ENCODE results near the gene ALDH4A1. TPM values are rescaled to one million over a fixed set of nuclear protein-coding genes. Genes with fewer than 3 reads are reported as not detected.
"Not testable (repeated sequence)": the region's sequence is repeated elsewhere in the genome, so short reads cannot be mapped to it uniquely, and the experiment has no call there.

Gene ALDH4A1
- total RNA-seq, 3 donors from 2014 or later: 2.7 to 7.7 (median 5.6) TPM

GRCh38 chr1:18852501-18852900, 49.9 kb downstream of the ALDH4A1 start:
- H3K4me1 ChIP-seq (ENCODE audit: low read depth): no peaks in the 10 kb centered on the region
- TF ChIP-seq, protein P1, sequence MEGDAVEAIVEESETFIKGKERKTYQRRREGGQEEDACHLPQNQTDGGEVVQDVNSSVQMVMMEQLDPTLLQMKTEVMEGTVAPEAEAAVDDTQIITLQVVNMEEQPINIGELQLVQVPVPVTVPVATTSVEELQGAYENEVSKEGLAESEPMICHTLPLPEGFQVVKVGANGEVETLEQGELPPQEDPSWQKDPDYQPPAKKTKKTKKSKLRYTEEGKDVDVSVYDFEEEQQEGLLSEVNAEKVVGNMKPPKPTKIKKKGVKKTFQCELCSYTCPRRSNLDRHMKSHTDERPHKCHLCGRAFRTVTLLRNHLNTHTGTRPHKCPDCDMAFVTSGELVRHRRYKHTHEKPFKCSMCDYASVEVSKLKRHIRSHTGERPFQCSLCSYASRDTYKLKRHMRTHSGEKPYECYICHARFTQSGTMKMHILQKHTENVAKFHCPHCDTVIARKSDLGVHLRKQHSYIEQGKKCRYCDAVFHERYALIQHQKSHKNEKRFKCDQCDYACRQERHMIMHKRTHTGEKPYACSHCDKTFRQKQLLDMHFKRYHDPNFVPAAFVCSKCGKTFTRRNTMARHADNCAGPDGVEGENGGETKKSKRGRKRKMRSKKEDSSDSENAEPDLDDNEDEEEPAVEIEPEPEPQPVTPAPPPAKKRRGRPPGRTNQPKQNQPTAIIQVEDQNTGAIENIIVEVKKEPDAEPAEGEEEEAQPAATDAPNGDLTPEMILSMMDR (IDR thresholded peaks at IDR 0.05): no peak
- no peak for ATAC-seq
- no peaks in the 10 kb centered on the region for H3K36me3 ChIP-seq (ENCODE audit: low read depth)
- H3K9me3 ChIP-seq: no peaks in the 10 kb centered on the region
- no peak overlapping the region for H3K4me3 ChIP-seq
- DNase-seq: no peak
- intact Hi-C loops (cut with DNase I, micrococcal nuclease): no loop called here

- no peaks in the 10 kb centered on the region for H3K36me3 ChIP-seq (ENCODE audit: low read depth)
- no peaks in the 10 kb centered on the region for H3K4me1 ChIP-seq (ENCODE audit: low read depth)
- ATAC-seq (no peak), DNase-seq (no peak)
- TF ChIP-seq, protein P1 (IDR thresholded peaks at IDR 0.05): no peak
- H3K4me3 ChIP-seq: no peak overlapping the region
- no peaks in the 10 kb centered on the region for H3K9me3 ChIP-seq
- intact Hi-C loops (cut with DNase I, micrococcal nuclease): no loop called here
Measured at GRCh38 chr1:18849261-18849711, 53.1 kb downstream of the ALDH4A1 start.

- DNase-seq; H3K4me3 ChIP-seq; H3K4me1 ChIP-seq (ENCODE audit: low read depth); H3K9me3 ChIP-seq; ATAC-seq; H3K36me3 ChIP-seq (ENCODE audit: low read depth); intact Hi-C loops (cut with DNase I, micrococcal nuclease): not testable (repeated sequence)
Measured at GRCh38 chr1:18847723-18848122, 54.6 kb downstream of the ALDH4A1 start.

DNA sequence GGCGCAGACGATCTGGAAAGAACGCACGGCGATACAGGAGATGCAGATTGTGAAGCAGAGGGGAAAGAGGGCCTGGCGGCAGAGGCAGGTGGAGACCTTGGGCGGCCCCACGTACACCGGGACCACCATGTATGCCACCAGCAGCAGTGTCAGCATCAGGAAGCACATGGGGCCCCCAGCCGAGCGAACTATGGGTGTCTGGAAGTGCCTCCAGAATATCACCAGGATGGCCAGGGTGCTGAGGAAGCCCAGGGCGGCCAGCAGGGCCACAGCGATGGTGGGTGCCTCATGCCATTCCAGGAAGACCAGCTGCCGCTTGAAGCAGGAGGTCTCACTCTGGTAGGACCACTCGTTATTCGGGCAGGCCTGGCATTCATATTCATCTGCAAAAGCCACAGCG, 62.2 kb downstream of the ALDH4A1 start:
- intact Hi-C loops (cut with DNase I, micrococcal nuclease): no loop called here
- Histone ChIP-seq H3K4me1 (ENCODE audit: low read depth) (no peaks in the 10 kb centered on the region), H3K36me3 (ENCODE audit: low read depth) (no peaks in the 10 kb centered on the region), H3K9me3 (no peaks in the 10 kb centered on the region), H3K4me3 (no peak overlapping the region)
- DNase-seq: no peak
- no peak for ATAC-seq
- TF ChIP-seq, protein P1 (IDR thresholded peaks at IDR 0.05): no peak

GRCh38 chr1:18836654-18837053, 65.7 kb downstream of the ALDH4A1 start:
- no peaks in the 10 kb centered on the region for H3K4me1 ChIP-seq (ENCODE audit: low read depth)
- DNase-seq: no peak
- TF ChIP-seq, protein P1 (IDR thresholded peaks at IDR 0.05): no peak
- H3K9me3 ChIP-seq: no peaks in the 10 kb centered on the region
- intact Hi-C loops (cut with DNase I, micrococcal nuclease): no loop called here
- H3K36me3 ChIP-seq (ENCODE audit: low read depth): no peaks in the 10 kb centered on the region
- no peak overlapping the region for H3K4me3 ChIP-seq
- no peak for ATAC-seq

GRCh38 chr1:18832319-18832718, 70.0 kb downstream of the ALDH4A1 start:
- H3K4me1 ChIP-seq (ENCODE audit: low read depth); H3K4me3 ChIP-seq; H3K36me3 ChIP-seq (ENCODE audit: low read depth); H3K9me3 ChIP-seq; intact Hi-C loops (cut with DNase I, micrococcal nuclease); DNase-seq; ATAC-seq: not testable (repeated sequence)

GRCh38 chr1:18831656-18832055, 70.7 kb downstream of the ALDH4A1 start:
- ATAC-seq: no peak
- Histone ChIP-seq H3K9me3 (no peaks in the 10 kb centered on the region), H3K4me3 (no peak overlapping the region), H3K4me1 (ENCODE audit: low read depth) (no peaks in the 10 kb centered on the region), H3K36me3 (ENCODE audit: low read depth) (no peaks in the 10 kb centered on the region)
- intact Hi-C loops (cut with DNase I, micrococcal nuclease): no loop called here
- DNase-seq: no peak
- TF ChIP-seq, protein P1 (IDR thresholded peaks at IDR 0.05): no peak
